Activated CD4-positive, alpha-beta T cell treated with anti-CD3 and anti-CD28 coated beads, Interleukin-2, amount 50 U/mL, for 24 hours (primary cell): ENCODE results near the gene HNRNPH3.

Experiments
- DNase-seq, 2 donors: peaks; one replicate each; pipeline ENCODE4 v3.0.0-alpha.2; 2020; ENCODE audit warnings: low read depth in 1 of 2, low spot score in 1 of 2

The HNRNPH3 gene

DNA sequence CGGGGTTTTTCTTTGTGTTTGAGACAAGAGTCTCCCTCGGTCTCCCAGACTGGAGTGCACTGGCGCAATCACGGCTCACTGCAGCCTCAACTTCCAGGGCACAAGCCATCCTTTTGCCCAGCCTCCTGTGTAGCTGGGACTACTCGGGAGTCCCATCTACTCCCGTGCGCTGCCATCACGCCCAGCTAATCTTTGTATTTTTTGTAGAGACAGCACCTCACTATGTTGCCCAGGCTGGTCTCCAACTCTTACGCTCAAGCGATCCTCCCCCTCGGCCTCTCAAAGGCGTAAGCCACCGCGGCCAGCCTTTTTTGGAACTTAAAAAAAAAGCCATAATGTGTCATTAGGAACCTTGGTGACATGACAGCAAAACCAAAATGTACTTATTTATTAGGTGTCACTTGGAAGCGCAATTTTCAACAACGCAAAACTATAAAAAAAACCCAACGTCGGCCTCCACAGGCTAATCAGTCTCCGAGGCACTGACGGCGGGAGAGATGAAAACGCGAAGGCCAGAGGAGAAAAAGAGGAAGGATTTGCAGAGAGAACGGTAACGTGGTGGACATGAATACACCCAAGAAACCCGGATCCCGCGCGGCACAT is 911 bp upstream of the HNRNPH3 start:
- DNase-seq, result no peak

DNA sequence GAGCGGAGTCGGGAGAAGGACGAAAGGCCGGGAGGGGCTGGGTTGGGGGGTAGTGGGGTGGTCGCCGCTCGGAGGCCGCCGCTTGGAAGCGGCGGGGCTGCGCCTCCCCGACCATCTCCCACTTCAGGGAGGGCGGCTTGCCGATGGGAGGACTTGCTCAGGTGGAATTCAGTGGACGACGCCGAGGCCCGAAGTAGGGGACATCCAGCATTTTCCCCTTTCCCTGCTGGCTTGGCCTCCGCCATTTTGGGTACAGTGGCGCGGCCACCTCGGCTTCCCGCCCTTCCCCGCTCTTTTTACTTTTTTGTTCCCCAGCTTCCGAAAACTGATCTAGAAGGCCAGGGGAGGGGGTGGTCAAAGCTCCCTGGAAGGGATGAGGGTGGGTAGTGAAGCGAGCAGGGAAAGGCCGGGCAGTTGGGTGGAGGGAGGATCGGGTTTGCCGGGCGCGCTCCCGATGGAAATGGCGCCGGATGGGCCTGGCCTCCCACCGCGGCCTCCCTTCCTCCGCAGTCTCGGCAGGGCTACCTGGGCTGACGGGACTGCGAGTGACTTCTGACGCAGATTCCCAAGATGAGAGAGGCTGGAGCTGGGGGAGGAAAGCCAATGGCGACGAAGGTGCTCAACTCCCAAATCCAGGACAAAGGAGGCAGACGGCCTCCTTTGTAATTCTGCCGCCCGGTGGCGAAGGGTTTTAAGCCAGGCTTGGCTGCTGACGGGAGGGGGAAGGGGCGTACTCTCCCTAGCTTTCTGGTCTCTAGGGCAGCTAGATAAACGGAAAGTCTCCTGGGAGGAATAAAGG is 594 bp downstream of the HNRNPH3 start, which contains the start of gene PBLD:
TSS of gene PBLD (minus strand) at position 670 of the 799 bp plus-strand sequence. CDS start 26,084 bp downstream, outside the sequence.
- DNase-seq, result peak; percentile 40 to 51

DNA sequence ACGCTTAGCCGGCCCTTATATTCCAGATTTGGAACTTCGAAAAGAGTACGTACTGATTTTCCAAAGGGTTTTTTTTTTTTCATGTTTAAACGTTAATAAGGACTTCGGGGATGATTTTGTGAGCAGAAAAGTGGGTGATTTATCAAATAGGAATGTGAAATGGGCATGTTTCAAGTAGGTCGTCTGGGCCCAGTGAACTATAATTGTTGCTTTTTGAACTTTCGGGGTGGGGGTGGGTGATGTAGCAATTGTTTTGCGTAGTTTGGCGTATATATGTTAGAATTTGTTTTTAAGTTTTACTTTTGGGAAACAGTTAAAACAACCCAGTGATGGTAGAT is 1.2 kb downstream of the HNRNPH3 start:
- no peak for DNase-seq

DNA sequence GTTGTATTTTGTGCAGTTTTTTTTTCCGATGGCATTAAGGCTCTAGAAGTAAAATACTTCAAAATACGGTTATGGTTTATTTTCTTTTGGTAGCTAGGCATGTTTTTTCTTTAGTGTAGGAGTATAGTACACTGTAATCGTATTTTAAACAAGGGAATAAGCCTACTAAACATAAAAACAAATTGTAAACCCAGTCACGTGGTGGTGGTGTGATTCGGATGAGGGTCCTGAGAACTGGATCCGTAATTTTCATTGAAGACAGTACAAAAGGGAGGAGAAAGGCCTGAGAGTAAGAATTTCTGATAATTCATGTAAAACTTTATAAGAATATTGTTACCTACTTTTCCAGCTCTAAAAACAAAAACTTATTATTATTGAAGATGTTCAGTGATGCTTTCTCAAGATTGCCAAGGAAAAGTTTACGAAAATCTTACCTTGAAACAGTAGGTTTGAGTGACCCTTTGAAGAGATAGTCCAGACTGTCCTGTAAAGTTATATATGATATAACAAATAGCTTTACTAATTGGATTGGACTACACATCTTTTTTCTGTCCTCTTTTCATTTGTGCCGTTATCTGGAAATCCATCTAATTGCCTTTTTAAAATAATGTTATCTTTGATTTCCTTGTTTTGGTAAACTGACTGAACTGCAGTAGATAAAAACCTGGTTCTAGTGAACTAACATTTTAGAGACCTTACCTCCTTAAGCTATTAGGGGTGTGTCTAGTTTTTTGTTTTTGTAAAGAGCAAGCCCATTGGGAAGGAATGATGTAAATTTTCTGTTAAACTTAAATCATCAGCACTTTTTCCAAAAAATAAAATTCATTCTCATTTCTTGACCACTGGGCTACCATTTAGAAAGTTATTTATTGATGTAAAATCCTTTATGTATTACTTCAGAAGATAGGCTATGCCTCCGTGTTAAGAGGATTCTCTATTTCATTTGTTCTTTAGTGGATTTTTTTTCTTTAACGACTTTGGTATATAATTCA is 1.9 kb downstream of the HNRNPH3 start:
- no peak for DNase-seq

DNA sequence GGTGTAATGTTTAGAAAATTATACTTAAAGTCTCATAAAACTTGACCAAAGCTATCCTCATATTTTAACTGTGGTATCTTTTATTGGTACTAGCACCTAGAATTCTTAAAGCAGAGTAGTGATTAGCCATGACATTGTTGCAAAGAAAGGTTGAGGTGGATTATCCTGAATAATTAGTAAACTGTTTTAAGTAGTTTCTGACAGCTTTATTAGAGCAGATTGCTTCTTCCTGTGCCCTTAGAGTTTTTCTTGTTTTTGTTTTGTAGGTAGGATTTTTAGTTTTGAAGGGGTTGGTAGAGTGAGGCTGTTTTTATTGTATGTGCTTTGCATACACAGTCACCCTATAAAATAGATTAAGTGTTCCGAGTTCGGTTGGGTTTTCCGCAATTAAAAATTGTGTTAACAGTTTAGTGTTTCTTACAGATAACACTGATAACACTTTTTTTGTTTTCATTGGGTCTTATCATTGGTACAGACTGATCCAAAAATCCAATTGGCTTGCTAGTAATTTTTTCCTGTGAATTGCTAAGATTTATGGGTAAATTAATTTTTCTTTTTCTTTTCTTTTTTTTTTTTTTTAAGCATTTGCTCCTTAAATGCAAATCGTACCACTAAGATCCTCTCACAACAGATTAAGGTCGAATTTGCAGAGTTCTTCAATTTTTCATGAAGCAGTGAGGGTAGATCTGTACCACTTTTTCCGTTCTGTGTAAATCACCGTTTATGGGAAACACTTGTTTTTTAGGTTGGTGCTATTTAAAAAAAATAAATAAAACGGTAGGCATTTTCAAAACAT is 3.0 kb downstream of the HNRNPH3 start:
- DNase-seq, result no peak

DNA sequence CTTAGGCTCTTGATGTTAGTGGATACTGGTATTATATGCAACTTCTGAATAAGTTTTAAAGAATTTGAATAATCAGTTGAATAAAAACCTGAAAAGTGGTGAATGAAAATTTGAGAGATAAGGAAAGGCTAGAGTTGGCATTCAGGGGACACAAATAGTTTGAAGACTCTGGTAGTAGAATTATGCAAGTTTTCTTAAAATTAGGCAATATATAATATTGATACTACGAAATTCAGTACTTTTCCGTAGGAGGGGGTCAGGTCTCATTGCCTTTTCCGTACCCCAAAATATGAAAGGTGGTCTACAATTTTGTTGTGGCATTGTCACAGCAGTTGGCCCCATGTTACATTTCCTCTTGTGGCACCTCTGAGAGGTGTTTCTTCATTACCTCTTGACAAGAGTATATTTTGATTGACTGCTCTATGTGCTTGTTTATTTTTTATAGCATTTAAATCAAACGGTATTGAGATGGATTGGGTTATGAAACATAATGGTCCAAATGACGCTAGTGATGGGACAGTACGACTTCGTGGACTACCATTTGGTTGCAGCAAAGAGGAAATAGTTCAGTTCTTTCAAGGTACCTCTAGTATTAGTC is 5.0 kb downstream of the HNRNPH3 start:
- no peak for DNase-seq

DNA sequence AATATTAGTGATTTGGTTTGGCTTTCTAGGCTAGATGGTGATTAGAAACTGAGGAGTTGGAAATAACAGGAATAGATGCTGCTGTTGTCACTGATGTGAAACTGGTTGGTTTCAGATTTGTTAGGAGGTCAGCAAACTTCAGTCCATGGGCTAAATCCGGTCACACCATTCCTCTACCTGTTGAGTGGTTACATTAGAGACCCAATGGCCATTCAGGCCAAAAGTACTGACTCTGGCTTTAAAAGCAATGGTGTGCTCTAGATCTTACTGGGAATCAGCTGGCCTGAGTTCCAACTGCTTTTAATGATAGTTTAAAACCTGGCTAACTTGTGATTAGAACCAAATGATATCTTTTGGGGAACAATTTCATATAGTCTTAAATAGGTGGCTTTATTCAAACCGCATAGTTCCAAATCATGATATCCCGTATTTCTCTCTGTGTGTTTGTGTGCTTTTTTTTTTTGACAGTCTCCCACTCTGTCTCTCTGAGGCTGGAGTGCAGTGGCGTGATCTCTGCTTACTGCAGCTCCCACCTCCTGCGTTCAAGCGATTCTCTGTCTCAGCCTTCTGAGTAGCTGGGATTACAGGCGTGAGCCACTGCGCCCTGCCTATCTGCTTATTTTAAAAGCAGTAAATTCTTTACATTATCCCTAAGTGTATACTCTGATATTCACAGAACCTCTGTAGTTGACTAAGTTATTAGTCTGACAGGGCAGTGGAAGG is 8.7 kb downstream of the HNRNPH3 start:
- no peak for DNase-seq

DNA sequence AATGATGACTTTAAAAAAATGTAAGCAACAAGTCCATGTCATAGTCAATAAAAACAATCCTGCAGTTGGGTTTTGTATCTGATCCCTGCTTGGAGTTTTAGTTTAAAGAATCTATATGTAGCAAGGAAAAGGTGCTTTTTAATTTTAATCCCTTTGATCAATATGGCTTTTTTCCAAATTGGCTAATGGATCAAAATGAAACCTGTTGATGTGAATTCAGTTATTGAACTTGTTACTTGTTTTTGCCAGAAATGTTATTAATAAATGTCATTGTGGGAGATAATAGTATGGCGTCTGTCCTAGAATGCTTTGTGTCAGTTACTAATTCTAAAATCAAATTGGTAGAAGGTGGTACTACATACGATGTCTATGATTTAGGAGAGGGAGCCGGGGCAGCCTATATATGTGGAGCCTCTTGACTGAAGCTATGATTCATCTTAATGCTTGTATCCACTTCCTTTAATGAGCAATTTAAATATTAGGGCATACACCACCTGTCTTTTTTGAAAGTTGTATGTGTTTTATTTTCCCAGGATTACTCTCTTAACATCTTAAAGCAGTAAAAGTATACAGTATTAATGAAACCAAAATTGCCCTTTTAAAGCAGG is 11.1 kb downstream of the HNRNPH3 start:
- no peak for DNase-seq

DNA sequence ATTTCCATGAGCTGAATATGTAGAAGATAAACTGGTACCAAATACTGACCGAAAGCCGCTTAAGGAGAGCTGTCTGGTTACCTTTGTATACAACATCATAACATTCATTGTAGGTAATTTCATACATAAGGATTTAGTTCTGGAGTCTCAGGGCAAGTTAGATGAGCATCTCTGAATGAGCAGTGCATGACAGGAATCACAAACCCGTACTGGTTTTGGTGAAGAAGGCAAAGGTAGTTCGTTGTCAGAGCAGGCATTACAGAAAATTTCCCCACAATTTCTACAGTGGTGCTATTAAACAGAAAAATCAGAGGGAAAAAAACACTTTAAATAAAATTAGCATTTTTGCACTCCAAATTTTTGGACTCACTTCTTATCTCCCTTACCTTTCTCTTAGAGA is 13.8 kb downstream of the HNRNPH3 start:
- no peak for DNase-seq

DNA sequence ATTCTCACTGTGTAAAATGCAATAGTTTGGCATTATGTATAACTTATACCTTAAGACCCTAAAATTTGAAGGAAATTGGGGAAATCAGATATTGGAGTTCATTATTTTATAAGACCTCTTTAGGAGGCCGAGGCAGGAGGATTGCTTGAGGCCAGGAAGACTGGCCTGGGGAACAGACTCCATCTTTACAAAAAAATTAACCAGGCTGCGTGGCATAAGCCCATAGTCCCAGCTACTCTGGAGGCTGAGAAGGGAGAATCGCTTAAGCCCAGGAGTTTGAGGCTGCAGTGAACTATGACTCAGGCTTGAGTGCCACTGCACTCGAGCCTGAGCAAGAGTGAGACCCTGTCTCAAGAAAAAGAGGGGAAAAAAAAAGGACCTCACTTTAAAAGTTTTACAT is 14.9 kb downstream of the HNRNPH3 start:
- DNase-seq, result no peak

DNA sequence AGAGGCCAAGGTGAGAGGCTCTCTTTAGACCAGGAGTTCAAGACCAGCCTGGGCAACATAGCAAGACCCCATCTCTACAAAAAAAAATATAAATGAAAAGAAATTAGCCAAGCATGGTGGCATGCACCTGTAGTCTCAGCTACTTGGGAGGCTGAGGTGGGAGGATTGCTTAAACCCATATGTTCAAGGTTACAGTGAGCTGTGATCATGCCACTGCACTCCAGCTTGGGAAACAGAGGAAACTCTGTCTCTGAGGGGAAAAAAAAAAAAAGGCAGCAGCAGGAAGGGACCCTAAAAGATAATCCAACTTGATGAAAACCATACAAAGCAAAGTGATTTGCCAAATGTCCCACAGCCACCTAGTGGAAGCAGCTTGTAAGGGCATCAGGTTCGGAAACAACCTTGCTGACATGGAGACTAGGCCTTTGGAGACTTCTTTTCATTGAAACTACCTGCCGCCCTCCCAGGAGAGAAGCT is 16.4 kb downstream of the HNRNPH3 start:
- peak in 1 of 2 donors; percentile 36 for DNase-seq

DNA sequence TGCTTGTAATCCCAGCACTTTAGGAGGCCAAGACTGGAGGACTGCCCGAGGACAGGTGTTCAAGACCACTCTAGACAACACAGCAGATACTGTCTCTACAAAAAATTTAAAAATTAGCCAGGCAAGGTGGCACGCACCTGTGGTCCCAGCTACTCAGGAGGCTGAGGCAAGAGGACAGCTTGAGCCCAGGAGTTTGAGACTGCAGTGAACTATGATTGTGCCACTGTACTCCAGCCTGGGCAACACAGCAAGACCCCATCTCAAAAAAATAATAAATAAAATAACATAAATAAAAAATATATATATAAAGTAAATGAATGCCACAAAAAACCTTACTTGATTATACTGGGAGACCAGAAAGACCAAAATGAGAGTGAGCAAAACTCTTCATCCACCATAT is 21.7 kb downstream of the HNRNPH3 start:
- no peak for DNase-seq

DNA sequence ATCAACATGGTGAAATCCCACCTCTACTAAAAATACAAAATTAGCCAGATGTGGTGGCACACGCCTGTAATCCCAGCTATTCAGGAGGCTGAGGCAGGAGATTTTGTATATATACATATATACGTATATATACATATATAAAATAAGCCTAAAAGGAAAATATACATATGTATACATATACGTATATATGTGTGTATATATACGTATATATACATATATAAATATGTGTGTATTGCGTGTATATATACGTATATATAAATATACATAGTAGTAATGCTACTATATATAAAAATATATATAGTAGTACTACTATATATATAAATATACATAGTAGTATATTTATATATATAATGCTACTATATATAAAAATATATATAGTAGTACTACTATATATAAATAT is 27.3 kb downstream of the HNRNPH3 start:
- no peak for DNase-seq

DNA sequence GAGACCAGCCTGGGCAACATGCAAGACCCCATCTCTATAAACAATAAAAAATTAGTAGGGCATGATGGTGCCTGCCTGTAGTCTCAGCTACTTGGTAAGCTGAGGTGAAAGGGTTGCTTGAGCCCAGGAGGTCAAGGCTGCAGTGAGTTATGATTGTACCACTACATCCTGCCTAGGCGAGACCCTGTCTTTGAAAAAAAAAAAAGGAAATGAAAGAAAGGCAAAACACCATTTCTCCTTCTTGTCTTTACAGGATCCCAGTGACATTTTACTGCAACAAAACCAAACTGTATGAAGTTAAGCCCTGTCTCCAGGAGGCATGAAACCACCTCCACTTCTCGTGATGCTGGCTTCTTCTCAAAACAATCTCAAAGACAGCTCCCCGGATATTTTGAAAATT is 30.7 kb downstream of the HNRNPH3 start:
- DNase-seq, result no peak

DNA sequence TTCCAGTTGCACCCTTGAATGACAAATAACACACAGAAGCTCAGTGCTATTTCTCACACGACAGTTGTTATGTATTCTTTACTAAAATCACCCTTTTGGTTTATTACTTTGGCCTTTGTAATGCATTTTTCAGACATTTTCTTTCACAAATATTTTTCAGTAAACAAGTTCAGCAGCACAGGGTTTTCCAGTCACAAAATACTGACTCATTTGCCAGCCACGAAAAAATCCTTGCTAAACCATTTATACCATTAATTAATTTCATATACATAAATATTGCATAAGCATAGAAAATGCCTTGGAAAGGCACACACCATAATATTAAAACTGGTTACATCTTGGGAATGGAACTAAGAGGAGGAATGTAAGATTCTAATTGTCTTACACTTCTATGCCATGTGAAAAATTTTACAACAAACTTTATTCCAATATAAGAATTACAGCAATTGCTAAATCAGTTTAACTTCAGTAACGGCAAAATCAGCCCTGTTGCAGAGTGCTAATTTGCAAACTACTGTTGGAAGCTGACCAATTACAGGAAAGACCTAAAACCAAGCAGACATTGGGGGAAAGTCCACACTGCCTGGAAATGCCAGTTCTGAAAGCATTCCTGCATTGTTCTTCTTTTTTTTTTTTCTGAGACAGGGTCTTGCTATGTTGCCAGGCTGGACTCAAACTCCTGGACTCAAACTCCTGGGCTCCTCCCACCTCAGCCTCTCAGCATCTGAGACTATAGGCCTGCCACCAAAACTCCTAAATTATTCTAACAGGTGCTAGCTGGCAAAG is 32.4 kb downstream of the HNRNPH3 start:
- no peak for DNase-seq

DNA sequence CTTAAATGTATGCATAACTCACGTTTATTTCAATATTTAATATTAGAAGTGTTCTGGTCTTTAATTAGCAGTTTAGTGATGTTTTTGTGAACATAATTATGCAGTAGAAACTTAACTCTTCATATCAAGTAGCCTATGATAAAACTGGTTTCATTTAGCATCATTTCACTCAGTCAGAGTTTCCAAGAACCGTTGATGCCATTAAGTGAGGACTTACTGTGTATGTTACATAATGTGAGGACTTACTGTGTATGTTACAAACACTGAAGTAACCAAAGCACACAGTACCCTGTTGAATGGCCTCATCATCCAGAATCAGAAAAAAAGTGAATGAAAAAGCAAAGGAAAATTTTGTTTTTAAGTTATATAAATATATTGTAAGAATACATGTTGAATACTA is 33.7 kb downstream of the HNRNPH3 start:
- DNase-seq, result no peak

DNA sequence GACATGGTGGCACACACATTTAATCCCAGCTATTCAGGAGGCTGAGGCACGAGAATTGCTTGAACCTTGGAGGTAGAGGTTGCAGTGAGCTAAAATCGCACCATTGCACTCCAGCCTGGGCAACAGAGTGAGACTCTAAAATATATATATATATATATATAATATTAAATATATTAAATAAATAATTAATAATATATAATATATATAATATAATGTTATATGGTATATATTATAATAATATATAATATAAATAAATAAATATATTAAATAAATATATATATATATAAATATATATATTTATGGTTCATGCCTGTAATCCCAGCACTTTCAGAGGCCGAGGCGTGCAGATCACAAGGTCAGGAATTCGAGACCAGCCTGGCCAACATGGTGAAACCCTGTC is 34.7 kb downstream of the HNRNPH3 start:
- DNase-seq, result no peak

DNA sequence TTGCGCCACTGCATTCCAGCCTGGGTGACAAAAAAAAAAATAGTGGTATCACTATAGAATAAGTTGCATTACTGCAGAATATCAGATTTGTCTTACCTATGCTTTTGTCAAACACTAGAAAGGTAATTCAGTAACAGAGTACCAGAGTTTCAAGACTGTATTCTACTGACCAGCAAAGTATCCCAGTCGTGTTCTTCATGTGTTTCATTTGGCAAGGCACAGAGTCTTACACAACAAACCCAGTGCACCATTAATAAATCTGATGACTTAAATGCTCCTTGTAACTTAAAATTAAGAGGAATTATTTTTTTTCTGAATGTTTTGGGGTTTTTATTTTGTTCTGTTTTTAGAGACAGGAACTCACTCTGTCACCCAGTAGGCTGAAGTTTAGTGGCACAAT is 35.3 kb downstream of the HNRNPH3 start:
- DNase-seq, result no peak

DNA sequence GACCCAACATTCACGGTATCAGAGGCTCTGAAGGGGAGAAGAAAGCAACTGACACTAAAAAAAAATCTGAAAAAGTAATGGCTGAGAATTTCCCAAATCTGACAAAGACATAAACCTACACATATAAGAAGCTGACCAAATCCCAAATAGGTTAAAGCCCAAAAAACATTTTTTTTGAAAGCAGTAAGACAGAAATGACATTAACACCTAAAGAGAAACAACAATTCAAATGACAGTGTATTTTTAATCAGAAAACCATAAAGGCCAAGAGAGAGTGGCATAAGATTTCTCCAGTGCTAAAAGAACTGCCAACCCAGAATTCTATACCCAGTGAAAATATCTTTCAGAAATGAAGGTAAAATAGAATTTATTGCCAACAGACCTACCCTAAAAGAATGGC is 39.7 kb downstream of the HNRNPH3 start:
- DNase-seq, result no peak
